Activated naive CD4-positive, alpha-beta T cell treated with anti-CD3 and anti-CD28 coated beads, Interleukin-2, amount 50 U/mL, for 24 hours (primary cell): ENCODE data around the gene EIF2AK3.
"Not testable (repeated sequence)": the region's sequence is repeated elsewhere in the genome, so short reads cannot be mapped to it uniquely, and the experiment has no call there.

Source experiments
- H3K27ac Mint-ChIP-seq: one replicate; pipeline ENCODE4 v1.8.0; 2021; ENCODE audit warnings: mild to moderate bottlenecking, mixed read lengths
- H3K27me3 Mint-ChIP-seq: one replicate; pipeline ENCODE4 v1.8.0; 2021; ENCODE audit warnings: mixed read lengths
- H3K36me3 Mint-ChIP-seq: one replicate; pipeline ENCODE4 v1.8.0; 2021; ENCODE audit warnings: mixed read lengths
- H3K4me1 Mint-ChIP-seq: one replicate; pipeline ENCODE4 v1.8.0; 2021; ENCODE audit warnings: mixed read lengths
- H3K4me3 Mint-ChIP-seq: one replicate; pipeline ENCODE4 v1.8.0; 2021; ENCODE audit warnings: mild to moderate bottlenecking, mixed read lengths
- H3K9me3 Mint-ChIP-seq: one replicate; pipeline ENCODE4 v1.8.0; 2021; ENCODE audit warnings: mixed read lengths

The EIF2AK3 gene

GRCh38 chr2:88645291-88645882, 18.1 kb upstream of the EIF2AK3 start:
- not testable (repeated sequence) for H3K36me3 Mint-ChIP-seq, H3K27me3 Mint-ChIP-seq, H3K27ac Mint-ChIP-seq, H3K9me3 Mint-ChIP-seq, H3K4me3 Mint-ChIP-seq
- peaks cover 13% of the 10 kb centered on the region for H3K4me1 Mint-ChIP-seq

- H3K27me3 Mint-ChIP-seq: peaks cover 2% of the 10 kb centered on the region
- peaks cover 3% of the 10 kb centered on the region for H3K36me3 Mint-ChIP-seq
These were observed 15.0 kb upstream of the EIF2AK3 start for GRCh38 chr2:88642278-88642677.

GRCh38 chr2:88641330-88641729, 14.1 kb upstream of the EIF2AK3 start:
- H3K9me3 Mint-ChIP-seq: peaks cover 11% of the 10 kb centered on the region
- H3K4me1 Mint-ChIP-seq: peaks cover 38% of the 10 kb centered on the region
- H3K27me3 Mint-ChIP-seq: peaks cover 2% of the 10 kb centered on the region
- H3K27ac Mint-ChIP-seq: no peak overlapping the region
- H3K4me3 Mint-ChIP-seq: no peak overlapping the region
- peaks cover 3% of the 10 kb centered on the region for H3K36me3 Mint-ChIP-seq

More at GRCh38 chr2:88642278-88642677, 15.0 kb upstream of the EIF2AK3 start:
- Mint-ChIP-seq H3K9me3 (peaks cover 11% of the 10 kb centered on the region), H3K4me1 (peaks cover 38% of the 10 kb centered on the region), H3K27ac (peak overlapping the region; percentile 48), H3K4me3 (no peak overlapping the region)

GRCh38 chr2:88639865-88640264, 12.6 kb upstream of the EIF2AK3 start:
- H3K9me3 Mint-ChIP-seq: peaks cover 11% of the 10 kb centered on the region
- peaks cover 3% of the 10 kb centered on the region for H3K36me3 Mint-ChIP-seq
- peaks cover 2% of the 10 kb centered on the region for H3K27me3 Mint-ChIP-seq
- H3K27ac Mint-ChIP-seq: peak overlapping the region; percentile 52
- no peak overlapping the region for H3K4me3 Mint-ChIP-seq
- peaks cover 32% of the 10 kb centered on the region for H3K4me1 Mint-ChIP-seq

GRCh38 chr2:88638743-88639142, 11.5 kb upstream of the EIF2AK3 start:
- peak overlapping the region; percentile 84 for H3K27ac Mint-ChIP-seq

GRCh38 chr2:88638123-88638650, 10.9 kb upstream of the EIF2AK3 start:
- peaks cover 25% of the 10 kb centered on the region for H3K4me1 Mint-ChIP-seq
- peak overlapping the region; percentile 45 for H3K4me3 Mint-ChIP-seq
- H3K27ac Mint-ChIP-seq: peak overlapping the region; percentile 19
- peaks cover 11% of the 10 kb centered on the region for H3K9me3 Mint-ChIP-seq
- peaks cover 3% of the 10 kb centered on the region for H3K36me3 Mint-ChIP-seq
- H3K27me3 Mint-ChIP-seq: peaks cover 2% of the 10 kb centered on the region

More at GRCh38 chr2:88638743-88639142, 11.5 kb upstream of the EIF2AK3 start:
- peaks cover 25% of the 10 kb centered on the region for H3K4me1 Mint-ChIP-seq
- H3K27me3 Mint-ChIP-seq: peaks cover 2% of the 10 kb centered on the region
- peaks cover 3% of the 10 kb centered on the region for H3K36me3 Mint-ChIP-seq
- no peak overlapping the region for H3K4me3 Mint-ChIP-seq
- H3K9me3 Mint-ChIP-seq: peaks cover 11% of the 10 kb centered on the region

- H3K9me3 Mint-ChIP-seq: peaks cover 11% of the 10 kb centered on the region
- H3K27me3 Mint-ChIP-seq: peaks cover 2% of the 10 kb centered on the region
- peak overlapping the region; percentile 13 for H3K27ac Mint-ChIP-seq
- peak overlapping the region; percentile 45 for H3K4me3 Mint-ChIP-seq
- peaks cover 25% of the 10 kb centered on the region for H3K4me1 Mint-ChIP-seq
- peaks cover 3% of the 10 kb centered on the region for H3K36me3 Mint-ChIP-seq
These were observed 10.2 kb upstream of the EIF2AK3 start for GRCh38 chr2:88637464-88637863.

GRCh38 chr2:88636026-88636425, 8.8 kb upstream of the EIF2AK3 start:
- Mint-ChIP-seq H3K27me3 (peaks cover 2% of the 10 kb centered on the region), H3K4me1 (peaks cover 25% of the 10 kb centered on the region), H3K36me3 (peaks cover 3% of the 10 kb centered on the region), H3K27ac (no peak overlapping the region), H3K9me3 (peaks cover 11% of the 10 kb centered on the region), H3K4me3 (no peak overlapping the region)

GRCh38 chr2:88632569-88632968, 5.3 kb upstream of the EIF2AK3 start:
- H3K4me1 Mint-ChIP-seq: peaks cover 16% of the 10 kb centered on the region
- H3K27me3 Mint-ChIP-seq: no peaks in the 10 kb centered on the region
- no peaks in the 10 kb centered on the region for H3K36me3 Mint-ChIP-seq
- H3K27ac Mint-ChIP-seq: no peak overlapping the region
- no peaks in the 10 kb centered on the region for H3K9me3 Mint-ChIP-seq
- H3K4me3 Mint-ChIP-seq: no peak overlapping the region

GRCh38 chr2:88628571-88628939, 1.3 kb upstream of the EIF2AK3 start:
- Mint-ChIP-seq H3K9me3 (no peaks in the 10 kb centered on the region), H3K27ac (peak overlapping the region; percentile 94), H3K4me3 (no peak overlapping the region)

GRCh38 chr2:88627856-88628570, 749 bp upstream of the EIF2AK3 start:
- no peaks in the 10 kb centered on the region for H3K27me3 Mint-ChIP-seq
- no peak overlapping the region for H3K27ac Mint-ChIP-seq
- peaks cover 20% of the 10 kb centered on the region for H3K4me1 Mint-ChIP-seq
- no peaks in the 10 kb centered on the region for H3K9me3 Mint-ChIP-seq
- H3K36me3 Mint-ChIP-seq: no peaks in the 10 kb centered on the region
- H3K4me3 Mint-ChIP-seq: no peak overlapping the region

More at GRCh38 chr2:88628571-88628939, 1.3 kb upstream of the EIF2AK3 start:
- no peaks in the 10 kb centered on the region for H3K27me3 Mint-ChIP-seq
- H3K36me3 Mint-ChIP-seq: no peaks in the 10 kb centered on the region
- peaks cover 20% of the 10 kb centered on the region for H3K4me1 Mint-ChIP-seq

- Mint-ChIP-seq H3K9me3 (no peaks in the 10 kb centered on the region), H3K36me3 (no peaks in the 10 kb centered on the region), H3K4me3 (peak overlapping the region; percentile 93), H3K27me3 (no peaks in the 10 kb centered on the region), H3K4me1 (peaks cover 21% of the 10 kb centered on the region), H3K27ac (peak overlapping the region; percentile 95)
These were observed 851 bp downstream of the EIF2AK3 start for GRCh38 chr2:88626171-88627054.

GRCh38 chr2:88624477-88624876, 2.8 kb downstream of the EIF2AK3 start:
- Mint-ChIP-seq H3K4me1 (peaks cover 32% of the 10 kb centered on the region), H3K9me3 (no peaks in the 10 kb centered on the region), H3K4me3 (no peak overlapping the region), H3K36me3 (no peaks in the 10 kb centered on the region), H3K27ac (no peak overlapping the region), H3K27me3 (no peaks in the 10 kb centered on the region)

GRCh38 chr2:88623831-88624465, 3.3 kb downstream of the EIF2AK3 start:
- not testable (repeated sequence) for H3K27ac Mint-ChIP-seq, H3K36me3 Mint-ChIP-seq, H3K27me3 Mint-ChIP-seq, H3K4me3 Mint-ChIP-seq, H3K9me3 Mint-ChIP-seq
- peaks cover 32% of the 10 kb centered on the region for H3K4me1 Mint-ChIP-seq

GRCh38 chr2:88622307-88622706, 5.0 kb downstream of the EIF2AK3 start:
- Mint-ChIP-seq H3K4me1 (peaks cover 42% of the 10 kb centered on the region), H3K9me3 (no peaks in the 10 kb centered on the region), H3K27ac (no peak overlapping the region), H3K27me3 (no peaks in the 10 kb centered on the region), H3K36me3 (no peaks in the 10 kb centered on the region), H3K4me3 (no peak overlapping the region)
